ENCODE data around the gene ZNF76. TPM values are rescaled to one million over a fixed set of nuclear protein-coding genes. Genes with fewer than 3 reads are reported as not detected.

The ZNF76 gene
- total RNA-seq, 4 donors from 2014 or later: 41.6 to 97.2 (median 55.5) TPM

DNA sequence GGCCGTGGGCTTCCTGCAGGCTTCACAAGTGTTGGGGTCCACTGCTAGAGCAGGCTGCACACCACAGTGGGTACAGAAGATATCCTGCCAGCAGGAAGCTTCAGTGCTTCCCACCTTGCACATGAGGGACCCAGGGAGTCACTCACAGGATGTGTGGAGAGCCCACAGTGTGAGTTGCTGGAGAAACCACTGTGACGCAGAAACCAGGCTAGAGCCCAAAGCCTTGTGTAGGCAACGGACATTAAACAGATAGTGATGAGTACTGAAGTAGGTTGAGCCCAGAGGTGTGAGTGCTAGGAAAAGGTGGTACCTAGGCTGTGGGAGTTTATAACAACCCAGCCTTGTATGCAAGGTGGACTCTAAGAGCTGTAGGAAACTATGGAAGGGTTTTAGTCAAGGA is 19.2 kb downstream of the ZNF76 start:
- H3K4me3 ChIP-seq: no peak overlapping the region
- no peak for DNase-seq (ENCODE audit: low spot score in 2 of 2)
- H3K4me1 ChIP-seq: peaks cover 0 to 30% (median 5%) of the 10 kb centered on the region in 4 donors
- 88 to 94% methylated on average over 3 of the region's 3 CpGs for WGBS, 2 donors
- no peaks in the 10 kb centered on the region for H3K27me3 ChIP-seq
- H3K36me3 ChIP-seq: peaks cover 0 to 28% (median 3%) of the 10 kb centered on the region in 3 donors
- TF ChIP-seq, protein P1, sequence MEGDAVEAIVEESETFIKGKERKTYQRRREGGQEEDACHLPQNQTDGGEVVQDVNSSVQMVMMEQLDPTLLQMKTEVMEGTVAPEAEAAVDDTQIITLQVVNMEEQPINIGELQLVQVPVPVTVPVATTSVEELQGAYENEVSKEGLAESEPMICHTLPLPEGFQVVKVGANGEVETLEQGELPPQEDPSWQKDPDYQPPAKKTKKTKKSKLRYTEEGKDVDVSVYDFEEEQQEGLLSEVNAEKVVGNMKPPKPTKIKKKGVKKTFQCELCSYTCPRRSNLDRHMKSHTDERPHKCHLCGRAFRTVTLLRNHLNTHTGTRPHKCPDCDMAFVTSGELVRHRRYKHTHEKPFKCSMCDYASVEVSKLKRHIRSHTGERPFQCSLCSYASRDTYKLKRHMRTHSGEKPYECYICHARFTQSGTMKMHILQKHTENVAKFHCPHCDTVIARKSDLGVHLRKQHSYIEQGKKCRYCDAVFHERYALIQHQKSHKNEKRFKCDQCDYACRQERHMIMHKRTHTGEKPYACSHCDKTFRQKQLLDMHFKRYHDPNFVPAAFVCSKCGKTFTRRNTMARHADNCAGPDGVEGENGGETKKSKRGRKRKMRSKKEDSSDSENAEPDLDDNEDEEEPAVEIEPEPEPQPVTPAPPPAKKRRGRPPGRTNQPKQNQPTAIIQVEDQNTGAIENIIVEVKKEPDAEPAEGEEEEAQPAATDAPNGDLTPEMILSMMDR (IDR thresholded peaks at IDR 0.05): no peak
- TF ChIP-seq POLR2A (IDR thresholded peaks at IDR 0.05) (no peak), EP300 (IDR thresholded peaks at IDR 0.05) (no peak)
- no peak overlapping the region for H3K27ac ChIP-seq
- no peaks in the 10 kb centered on the region for H3K9me3 ChIP-seq

DNA sequence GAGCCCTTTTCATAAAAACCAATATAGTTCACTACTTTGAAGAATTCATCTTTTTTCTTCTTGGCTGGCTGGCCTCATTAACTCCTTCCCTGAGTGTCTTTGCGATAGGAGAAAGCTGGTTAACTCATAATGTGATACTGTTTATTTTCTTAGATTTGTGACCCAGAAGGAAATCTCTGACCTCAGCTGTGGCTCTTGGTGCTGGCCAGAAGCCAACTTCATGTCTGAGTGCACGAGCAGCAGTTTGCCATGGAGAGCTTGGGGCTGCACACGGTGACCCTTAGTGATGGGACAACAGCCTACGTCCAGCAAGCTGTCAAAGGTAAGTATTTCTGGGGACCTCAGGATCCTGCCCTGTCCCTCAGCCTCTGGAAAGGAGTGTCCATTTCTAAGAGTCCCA is 21.4 kb downstream of the ZNF76 start:
- Histone ChIP-seq H3K27ac (no peak overlapping the region), H3K9me3 (no peaks in the 10 kb centered on the region), H3K36me3 (peaks cover 3 to 50% (median 4%) of the 10 kb centered on the region in 3 donors), H3K27me3 (no peaks in the 10 kb centered on the region), H3K4me1 (peaks cover 0 to 8% (median 0%) of the 10 kb centered on the region in 4 donors), H3K4me3 (no peak overlapping the region)
- WGBS, 2 donors: 33% methylated on average over 4 of the region's 4 CpGs
- DNase-seq (ENCODE audit: low spot score in 2 of 2): no peak
- TF ChIP-seq EP300 (IDR thresholded peaks at IDR 0.05) (no peak), POLR2A (IDR thresholded peaks at IDR 0.05) (no peak)
- TF ChIP-seq, protein P1 (IDR thresholded peaks at IDR 0.05): no peak

DNA sequence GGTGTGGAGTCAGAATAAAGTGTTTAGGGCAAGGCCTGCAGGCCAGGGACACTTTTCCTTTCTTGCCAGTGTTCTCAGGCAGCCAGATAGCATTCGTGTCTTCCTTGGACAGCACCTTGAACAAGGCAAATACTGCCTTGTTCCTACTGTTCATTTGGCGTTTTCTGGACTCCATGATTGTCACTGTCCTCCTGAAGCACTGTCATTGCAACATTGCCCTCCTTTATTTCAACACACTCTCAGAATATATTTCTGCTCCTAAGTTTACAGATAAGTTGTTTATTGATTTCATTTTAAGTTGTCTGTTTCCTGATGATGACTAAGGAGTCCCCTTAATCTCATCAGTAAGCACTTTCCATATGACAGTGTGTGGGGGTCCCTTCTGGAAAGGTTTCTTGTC is 22.9 kb downstream of the ZNF76 start:
- H3K4me1 ChIP-seq: peaks cover 0 to 6% (median 0%) of the 10 kb centered on the region in 4 donors
- no peak overlapping the region for H3K27ac ChIP-seq
- TF ChIP-seq, protein P1 (IDR thresholded peaks at IDR 0.05): no peak
- TF ChIP-seq POLR2A (IDR thresholded peaks at IDR 0.05) (no peak), EP300 (IDR thresholded peaks at IDR 0.05) (no peak)
- 87 to 92% methylated on average over 2 of the region's 2 CpGs for WGBS, 2 donors
- no peaks in the 10 kb centered on the region for H3K9me3 ChIP-seq
- H3K27me3 ChIP-seq: no peaks in the 10 kb centered on the region
- H3K4me3 ChIP-seq: no peak overlapping the region
- H3K36me3 ChIP-seq: peaks cover 3 to 66% (median 9%) of the 10 kb centered on the region in 3 donors
- no peak for DNase-seq (ENCODE audit: low spot score in 2 of 2)

DNA sequence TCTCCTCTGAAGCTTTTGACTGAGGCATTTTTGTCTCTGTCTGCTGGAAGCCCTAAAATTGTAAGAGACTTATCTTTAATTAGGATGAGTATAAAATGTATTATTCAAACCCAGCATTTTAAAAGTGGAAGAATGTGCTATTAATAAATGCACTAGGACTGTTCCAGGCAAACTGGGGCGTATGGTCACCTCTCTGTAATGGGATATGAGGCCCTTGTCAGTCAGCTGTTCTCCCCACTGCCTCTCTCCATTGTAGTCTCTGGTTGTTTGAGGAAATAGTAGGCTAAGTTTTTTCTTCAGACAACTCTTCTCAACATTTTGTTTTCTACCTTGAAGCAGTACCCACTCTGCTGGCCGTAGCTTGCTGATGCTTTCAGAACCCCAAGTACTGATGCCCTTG is 23.8 kb downstream of the ZNF76 start:
- 65 to 83% methylated on average over 2 of the region's 2 CpGs for WGBS, 2 donors
- DNase-seq (ENCODE audit: low spot score in 2 of 2): no peak
- Histone ChIP-seq H3K4me3 (no peak overlapping the region), H3K27me3 (no peaks in the 10 kb centered on the region), H3K9me3 (no peaks in the 10 kb centered on the region), H3K4me1 (peaks cover 0 to 6% (median 0%) of the 10 kb centered on the region in 4 donors), H3K27ac (no peak overlapping the region), H3K36me3 (peaks cover 3 to 75% (median 9%) of the 10 kb centered on the region in 3 donors)
- TF ChIP-seq EP300 (IDR thresholded peaks at IDR 0.05) (no peak), POLR2A (IDR thresholded peaks at IDR 0.05) (no peak)
- TF ChIP-seq, protein P1 (IDR thresholded peaks at IDR 0.05): no peak

DNA sequence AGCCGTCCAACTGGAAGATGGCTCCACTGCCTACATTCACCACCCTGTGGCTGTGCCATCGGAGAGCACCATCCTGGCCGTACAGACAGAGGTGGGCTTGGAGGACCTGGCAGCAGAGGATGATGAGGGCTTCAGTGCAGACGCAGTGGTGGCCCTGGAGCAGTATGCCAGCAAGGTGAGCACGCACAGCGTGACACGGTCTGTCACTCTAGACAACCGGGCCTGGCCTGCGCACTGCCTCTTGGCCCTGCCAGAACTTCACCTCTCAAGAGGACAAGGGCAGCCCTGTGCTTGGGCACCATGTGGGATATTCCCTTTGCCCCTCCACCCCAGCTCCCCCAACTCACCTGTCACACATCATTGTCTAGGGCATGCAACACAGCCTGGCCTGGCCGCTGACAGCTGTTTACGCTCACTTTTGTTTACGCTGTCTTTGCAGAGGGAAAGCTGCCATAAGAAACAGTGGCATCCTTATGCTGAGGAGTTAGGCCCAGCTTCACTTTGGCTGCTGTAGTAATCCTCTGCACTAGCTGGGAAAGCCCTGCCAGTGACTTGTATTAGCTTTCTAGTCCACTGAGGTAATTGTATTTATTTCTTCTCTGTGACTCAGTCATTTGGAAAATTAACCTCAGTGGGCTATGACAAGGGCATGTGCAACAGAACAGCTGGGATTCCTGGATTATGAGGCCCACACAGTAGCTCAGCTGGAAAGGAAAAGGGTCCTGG is 28.3 kb downstream of the ZNF76 start:
- Histone ChIP-seq H3K4me3 (no peak overlapping the region), H3K36me3 (peaks cover 0 to 99% (median 21%) of the 10 kb centered on the region in 3 donors), H3K4me1 (no peaks in the 10 kb centered on the region), H3K27ac (no peak overlapping the region), H3K27me3 (no peaks in the 10 kb centered on the region), H3K9me3 (no peaks in the 10 kb centered on the region)
- TF ChIP-seq POLR2A (IDR thresholded peaks at IDR 0.05) (no peak), EP300 (IDR thresholded peaks at IDR 0.05) (no peak)
- TF ChIP-seq, protein P1 (IDR thresholded peaks at IDR 0.05): no peak
- no peak for DNase-seq (ENCODE audit: low spot score in 2 of 2)
- WGBS, 2 donors: 88 to 92% methylated on average over 10 to 12 of the region's 12 CpGs
